ENCODE measurements around the gene VPS26A.

The VPS26A gene

GRCh38 chr10:69179089-69179742, 55.2 kb downstream of the VPS26A start:
- peak; percentile 2 for DNase-seq

DNA sequence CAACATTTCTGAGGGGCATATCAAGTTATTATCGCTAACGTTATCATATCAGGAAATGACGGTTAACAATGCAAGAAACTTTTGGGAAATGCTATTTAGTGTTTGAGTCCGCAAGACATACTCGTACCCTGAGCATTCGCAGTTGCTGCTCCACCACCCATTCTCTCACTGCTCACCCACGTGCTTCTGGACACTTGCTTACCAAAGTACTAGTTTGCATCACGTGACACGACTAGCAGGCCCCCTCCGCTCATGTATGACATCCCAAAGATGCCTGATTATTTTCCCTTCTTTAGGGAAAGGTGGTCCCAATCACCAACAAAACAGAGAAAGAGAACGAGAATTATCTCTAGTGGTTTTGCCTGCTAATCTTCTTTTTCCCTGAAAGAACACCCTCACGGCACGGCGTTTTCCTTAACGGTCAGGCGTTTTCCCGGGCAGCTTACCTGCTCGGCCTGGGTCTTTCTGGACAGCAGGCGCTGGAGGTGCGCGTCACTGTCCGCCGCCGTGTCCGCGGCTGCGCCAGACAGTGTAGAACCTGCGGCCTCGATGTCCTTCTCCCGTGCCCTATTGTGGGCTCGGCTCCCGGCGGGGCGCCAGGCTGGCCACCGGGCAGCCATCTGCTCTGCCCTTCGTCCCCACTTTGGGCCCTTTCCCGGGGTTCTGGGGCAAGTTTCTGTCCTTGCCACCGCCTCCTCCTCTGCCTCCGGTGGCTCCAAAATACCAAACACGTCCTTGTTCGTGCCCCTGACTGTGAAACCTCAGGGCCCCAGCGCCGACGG, 56.0 kb downstream of the VPS26A start, which contains the start of gene SUPV3L1:
Gene SUPV3L1 (plus strand): TSS at position 492 of the 782 bp plus-strand sequence. CDS start 58 bp downstream, at position 550.
- peak; percentile 70 for DNase-seq

- no peak for DNase-seq
Observed at GRCh38 chr10:69180525-69181204, 56.7 kb downstream of the VPS26A start.

DNA sequence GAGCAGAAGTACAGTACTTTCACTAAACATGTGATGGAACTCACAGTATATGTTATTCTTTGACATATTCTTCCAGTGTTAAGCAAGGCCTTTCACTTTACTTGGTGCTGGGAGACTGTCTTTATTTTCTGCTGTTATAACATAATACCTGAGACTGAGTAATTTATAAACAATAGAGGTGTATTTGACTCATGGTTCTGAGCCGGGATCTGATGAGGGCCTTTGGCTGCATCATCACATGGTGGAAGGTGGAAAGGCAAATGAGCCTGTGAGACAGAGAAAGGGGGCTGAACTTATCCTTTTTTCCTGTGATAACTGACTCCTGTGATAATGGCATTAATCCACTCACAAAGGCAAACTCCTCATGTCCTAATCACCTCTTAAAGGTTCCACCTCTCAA, 57.5 kb downstream of the VPS26A start:
- no peak for DNase-seq

- no peak for DNase-seq
Observed at GRCh38 chr10:69182005-69182404, 58.0 kb downstream of the VPS26A start.

DNA sequence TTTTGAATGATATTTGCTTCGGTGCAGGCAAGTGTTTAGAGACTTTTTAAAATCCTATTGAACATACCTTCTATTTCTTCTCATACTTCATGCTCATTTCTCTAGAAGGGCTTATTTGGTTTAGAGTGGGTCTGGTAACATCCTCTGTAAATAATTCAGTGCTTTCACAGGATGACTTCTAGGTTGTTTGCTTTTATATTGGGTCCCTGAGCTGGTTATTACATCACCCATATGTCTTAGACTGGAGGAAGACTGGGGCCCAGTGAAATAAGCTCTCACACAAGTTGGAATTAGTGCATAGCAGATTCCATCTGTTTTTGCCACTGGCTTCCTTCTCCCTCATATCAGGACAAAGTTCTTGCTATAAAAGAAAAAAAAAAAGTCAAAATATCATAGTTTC, 62.5 kb downstream of the VPS26A start:
- no peak for DNase-seq

DNA sequence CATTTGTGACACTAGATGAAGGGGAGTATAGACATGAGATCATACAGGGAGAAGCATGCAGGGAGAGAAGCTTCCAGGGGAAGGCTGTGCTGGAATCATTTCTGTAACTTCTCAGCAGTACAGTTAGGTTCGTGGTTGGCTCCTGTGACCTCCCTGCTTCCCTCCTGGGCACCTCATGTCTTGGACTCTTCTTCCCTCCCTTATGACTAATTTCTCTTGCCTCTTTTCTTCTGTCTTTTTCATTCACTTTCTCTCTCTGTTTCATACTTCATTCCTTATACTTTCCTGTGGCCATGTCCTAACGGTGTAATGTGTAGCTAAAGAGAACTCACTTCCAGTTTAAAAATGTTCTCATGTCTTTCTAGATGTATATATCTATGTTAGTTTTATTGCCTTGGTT, 77.1 kb downstream of the VPS26A start:
- DNase-seq = no peak

GRCh38 chr10:69202332-69202731, 78.4 kb downstream of the VPS26A start:
- DNase-seq = no peak

DNA sequence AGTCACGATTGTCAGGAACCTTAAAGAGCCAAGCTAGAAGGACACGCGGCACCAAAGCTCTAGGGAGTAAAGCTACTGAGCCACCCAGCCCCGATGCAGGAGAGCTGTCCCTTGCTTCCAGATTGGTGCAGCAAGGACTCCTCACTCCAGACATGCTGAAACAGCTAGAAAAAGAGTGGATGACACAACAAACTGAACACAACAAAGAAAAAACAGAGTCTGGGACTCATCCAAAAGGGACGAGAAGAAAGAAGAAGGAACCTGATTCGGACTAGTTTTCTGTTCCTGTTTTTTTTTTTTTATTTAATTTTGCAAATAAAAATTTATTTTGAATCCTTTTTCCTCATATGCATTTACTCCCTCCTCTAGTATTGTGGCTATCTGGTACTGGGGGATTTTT, 84.8 kb downstream of the VPS26A start:
- DNase-seq = no peak

DNA sequence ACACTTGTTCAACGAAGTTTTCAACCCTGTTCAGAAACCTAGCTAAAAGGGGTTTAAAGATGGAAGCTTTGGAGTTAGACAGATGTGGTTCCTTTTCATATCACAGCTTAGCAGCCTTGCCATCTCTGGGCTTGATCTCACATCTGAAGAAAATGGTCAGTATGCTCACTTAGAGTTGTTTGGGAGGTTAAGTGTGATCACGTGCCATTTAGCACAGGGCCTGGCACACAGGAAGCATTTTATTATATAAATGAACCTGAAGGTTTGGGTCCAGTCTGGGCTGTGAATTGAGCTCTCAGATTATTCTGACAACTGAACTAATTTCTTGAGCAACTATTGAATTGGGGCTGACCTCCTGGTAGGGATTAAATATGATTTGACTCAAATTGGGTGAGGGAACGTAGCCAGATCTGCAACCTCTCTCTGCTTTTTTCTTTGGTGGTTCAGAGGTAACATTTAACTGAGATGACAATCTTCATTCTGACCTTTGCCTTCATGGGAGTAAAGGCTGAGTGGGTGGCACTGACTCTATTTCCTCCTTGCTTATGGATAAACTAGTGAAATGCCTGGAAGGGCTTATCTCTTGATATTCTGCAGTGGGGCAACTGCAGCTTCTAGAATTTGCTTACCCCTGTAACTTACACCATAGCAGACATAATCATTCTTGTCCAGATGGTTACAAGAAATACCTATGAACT, 86.0 kb downstream of the VPS26A start:
- no peak for DNase-seq

- DNase-seq = no peak
Observed at GRCh38 chr10:69211104-69211503, 87.1 kb downstream of the VPS26A start.

DNA sequence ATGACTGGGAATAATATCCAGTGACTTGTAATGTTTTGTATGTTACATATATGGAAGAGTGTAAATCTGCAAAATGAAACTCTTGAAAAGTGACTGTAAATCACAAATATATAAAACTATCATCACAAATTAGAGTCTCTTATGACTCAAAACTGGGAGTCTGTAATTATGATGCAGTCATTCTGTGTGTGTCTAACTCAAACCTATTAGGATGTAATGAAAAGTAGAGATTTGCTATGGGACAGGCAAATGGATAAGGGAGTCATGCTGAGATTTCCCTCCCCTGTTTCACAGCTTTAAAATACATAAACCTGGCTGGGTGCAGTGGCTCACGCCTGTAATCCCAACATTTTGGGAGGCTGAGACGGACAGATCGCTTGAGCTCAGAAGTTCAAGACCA, 87.5 kb downstream of the VPS26A start:
- DNase-seq = no peak

- no peak for DNase-seq
Observed at GRCh38 chr10:69213591-69214311, 89.8 kb downstream of the VPS26A start.

DNA sequence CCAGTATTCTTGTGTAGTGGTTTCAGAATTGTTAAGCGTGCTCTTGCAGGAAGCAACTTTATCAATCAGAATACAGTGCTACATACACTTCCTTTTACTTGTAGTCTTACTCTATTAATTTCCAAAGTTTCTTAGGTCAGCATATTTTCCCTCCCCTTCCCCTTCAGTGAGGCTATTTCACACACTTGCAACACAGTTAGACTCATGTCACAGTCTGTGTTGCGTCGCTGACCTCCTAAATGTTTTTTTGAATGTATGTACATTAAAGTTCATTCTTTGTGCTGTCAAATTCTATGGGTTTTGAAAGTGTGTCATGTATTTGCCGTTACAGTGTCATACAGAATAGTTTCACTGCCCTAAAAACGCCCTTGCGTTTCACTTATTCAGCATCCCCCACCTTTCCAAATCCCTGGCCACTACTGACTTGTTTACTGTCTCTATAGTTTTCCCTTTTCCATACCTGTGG, 90.7 kb downstream of the VPS26A start:
- DNase-seq = no peak

DNA sequence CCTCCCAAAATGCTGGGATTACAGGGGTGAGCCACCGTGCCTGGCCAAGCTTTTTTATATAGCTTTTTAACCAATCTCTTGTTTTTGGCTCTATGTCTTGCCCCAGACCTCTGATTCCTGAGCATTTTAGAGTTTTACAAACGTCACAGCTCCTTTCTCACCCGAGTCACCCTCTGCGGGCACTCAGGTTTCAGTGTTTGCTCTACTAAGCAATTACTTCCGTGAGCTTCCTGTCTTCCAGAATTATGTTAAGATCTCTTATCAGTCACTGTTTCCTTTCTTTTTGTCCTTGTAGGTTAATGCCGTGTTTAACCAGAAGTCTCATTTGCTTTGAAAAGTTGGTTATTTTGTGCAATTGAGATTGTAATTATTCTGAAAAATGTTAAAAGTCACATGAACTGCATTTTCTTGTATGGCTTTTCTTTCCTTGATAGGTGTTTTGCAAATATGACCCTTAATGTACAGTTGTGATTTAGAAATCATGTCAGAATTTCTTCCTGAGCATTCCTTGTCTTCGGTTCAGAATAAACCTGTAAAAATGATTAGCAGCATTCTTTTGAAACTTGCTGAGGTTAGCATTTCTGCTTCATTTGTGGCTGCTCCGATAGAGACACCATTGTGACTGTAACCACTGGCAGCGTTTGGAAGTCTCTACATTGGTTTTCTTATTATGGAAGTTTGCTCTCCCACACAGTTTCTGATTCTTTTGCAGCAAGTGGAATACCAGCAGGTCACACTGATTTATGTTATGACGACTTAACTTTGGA, 91.6 kb downstream of the VPS26A start:
- DNase-seq = no peak

DNA sequence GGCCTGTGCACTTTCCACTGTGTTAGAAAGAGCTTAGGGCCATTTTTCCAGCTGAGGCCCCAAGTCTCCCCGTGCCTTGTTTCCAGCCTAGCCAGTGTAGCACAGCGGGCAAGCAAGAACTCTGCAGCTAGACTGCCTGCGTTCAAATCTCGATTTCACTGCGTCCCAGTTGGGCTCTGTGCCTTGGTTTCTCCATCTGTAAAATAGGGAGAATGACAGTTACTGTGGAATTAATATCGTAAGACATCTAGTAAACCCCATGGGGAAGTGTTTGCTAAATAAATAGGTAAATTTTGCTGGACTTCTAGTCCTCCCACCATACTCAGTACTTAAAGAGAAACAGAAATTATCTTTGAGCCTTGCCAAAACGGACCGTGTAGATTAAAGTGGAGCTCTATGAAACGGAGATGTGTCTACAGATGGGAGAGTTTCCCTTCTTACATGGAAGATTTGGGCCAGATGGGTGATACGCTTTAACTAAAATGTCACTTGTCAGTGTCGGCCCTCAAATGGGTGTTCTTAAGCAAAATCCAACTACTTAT, 92.7 kb downstream of the VPS26A start:
- no peak for DNase-seq

DNA sequence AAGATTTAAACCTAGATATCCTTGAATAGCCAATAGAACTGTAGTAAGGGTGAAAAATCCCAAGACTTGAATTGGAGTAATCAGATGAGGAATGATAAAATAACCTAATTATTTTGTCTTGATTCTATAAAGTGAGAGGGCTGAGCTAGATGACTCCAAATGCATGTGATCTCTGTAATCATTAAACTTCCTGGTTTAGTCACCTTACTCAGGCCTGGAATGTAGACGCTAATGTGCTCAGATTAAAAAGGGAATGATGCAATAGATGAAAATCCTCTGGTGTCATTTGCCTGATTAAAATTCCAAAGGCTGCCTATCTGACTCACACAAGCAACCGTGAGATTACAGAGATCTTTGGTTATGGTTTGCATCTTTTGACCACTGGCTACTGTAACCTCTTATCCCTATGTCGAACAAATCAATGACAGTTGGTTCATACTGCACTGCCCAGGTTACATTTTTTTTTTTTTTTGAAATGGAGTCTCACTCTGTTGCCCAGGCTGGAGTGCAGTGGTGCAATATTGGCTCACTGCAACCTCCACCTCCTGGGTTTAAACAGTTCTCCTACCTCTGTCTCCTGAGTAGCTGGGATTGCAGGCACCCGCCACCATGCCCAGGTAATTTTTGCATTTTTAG, 93.3 kb downstream of the VPS26A start:
- no peak for DNase-seq

- DNase-seq = no peak
Observed at GRCh38 chr10:69218831-69219230, 94.9 kb downstream of the VPS26A start.

- DNase-seq = no peak
Observed at GRCh38 chr10:69220041-69220451, 96.1 kb downstream of the VPS26A start, which contains the start of gene HKDC1. Gene HKDC1, plus strand, starts transcription at chr10:69220332. Its CDS starts 104 bp downstream, at chr10:69220436.

DNA sequence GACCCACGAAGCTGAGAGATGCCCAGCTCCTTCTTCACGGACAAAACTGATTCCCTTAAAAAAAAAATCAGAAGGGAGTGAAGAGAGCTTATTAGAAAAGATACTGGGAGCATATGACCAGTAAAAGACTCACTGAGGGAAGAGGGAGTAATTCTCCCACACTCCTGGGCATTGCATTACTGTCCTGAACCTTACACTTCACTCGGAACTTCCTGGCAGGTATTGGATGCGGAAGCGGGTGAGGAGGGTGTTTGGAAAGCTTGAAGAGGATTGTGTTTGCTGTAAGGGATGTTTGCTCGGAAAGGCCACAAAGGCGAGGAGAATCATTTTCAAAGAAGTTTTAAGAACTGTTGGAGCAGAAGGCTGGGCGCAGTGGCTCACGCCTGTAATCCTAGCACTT, 96.5 kb downstream of the VPS26A start:
- no peak for DNase-seq

Data from DMS79 (cell line).